Activated CD4-positive, alpha-beta T cell treated with anti-CD3 and anti-CD28 coated beads for 1 hour (primary cell): Measurements from ENCODE around the gene GALNT17.

ENCODE experiments used
- DNase-seq: peaks from one replicate; pipeline ENCODE4 v3.0.0-alpha.2; 2020

Gene GALNT17

DNA sequence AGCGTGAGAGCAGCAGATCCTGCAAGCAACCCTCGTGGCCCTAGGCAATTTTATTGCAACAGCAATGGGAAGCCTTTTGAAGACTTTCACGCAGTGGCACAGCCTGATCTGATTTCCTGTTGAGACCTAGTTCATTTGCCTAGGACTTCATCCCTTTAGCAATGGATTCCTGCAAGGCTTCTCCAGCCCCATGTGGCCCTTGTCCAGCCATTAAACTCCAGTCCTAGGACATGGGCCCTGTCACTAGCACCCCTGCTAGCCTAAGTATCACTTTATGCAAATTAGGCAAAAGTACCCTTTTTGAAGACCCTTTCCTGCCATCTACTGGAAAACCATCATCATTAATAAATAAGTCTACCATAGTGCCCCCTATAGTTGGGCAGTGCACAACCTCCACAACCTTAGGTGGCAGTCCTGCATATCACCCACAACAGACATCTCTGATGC lies 379.4 kb downstream of the GALNT17 start:
- DNase-seq, result no peak

DNA sequence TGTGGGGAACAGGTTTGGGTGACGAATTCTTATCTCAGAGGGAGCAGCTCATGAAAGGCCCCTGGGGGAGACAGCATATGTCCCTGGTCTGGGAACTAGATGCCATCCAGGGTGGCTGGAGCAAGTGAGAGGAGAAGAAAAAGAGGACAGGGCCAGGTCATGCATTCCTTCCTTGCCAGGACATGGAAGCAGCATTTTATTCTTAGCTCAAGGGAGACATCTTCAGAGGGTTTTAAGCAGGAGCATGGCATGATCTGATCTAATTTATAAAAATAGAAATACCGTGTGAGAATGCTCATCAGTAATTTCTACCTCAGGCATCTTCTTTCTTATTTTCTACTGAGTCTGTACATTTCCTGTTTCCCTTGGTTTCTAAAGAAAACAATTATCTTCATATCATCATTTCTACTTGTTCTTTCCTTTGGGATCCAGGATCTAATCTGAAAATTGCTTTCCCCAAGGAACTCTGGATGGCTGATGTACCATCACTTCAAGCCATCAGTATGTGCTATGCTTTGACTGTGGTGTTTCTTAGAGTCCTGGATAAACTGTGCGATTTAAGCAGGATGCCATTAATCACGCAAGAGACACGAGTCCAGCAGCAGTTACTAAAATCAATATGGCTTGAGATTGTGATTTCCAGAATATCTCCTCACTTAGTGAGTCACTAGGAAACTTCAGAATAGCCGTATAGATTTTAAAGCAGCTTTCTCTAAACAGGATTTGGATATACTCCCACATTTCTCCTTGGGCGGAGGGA lies 386.2 kb downstream of the GALNT17 start:
- DNase-seq, result no peak

DNA sequence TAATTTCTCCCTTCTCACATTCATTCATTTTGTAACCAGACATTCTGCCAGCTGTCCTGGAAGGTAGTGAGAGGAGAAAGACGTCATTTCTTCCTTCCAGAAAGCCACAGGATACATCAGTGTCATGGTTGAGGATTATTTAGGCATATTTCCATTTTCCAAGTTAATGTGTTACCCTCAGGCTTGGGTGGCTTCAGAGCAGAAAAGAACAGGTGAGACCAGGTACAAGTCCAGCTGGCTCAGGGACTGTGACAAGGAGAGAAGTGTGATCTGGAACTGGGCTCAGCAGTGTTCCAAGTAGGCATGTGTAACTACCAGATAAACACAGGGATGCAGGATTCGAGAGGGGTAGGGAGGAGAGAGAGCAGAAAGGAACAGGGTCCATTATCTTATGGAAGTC lies 386.9 kb downstream of the GALNT17 start:
- no peak for DNase-seq

DNA sequence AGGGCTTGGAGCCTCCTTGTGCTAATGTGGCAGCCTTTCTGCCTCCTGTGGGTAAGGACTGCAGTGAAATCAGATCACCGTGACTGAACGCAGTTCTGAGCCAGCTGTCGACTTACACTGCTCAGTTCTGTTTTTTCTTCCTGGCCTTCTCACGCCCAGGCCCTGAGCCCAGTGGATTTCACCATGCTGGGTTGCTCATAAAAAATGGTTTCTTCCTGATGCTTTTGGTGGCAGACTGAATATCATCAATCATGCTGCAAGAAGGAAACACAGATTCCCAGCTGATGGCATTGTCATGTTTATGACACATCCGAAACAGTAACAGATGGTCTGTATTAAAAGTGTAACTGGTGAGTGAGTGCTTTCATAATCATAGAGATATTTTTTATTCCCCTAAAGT lies 389.6 kb downstream of the GALNT17 start:
- no peak for DNase-seq

- no peak for DNase-seq
These were observed 394.2 kb downstream of the GALNT17 start for GRCh38 chr7:71526106-71526505.

DNA sequence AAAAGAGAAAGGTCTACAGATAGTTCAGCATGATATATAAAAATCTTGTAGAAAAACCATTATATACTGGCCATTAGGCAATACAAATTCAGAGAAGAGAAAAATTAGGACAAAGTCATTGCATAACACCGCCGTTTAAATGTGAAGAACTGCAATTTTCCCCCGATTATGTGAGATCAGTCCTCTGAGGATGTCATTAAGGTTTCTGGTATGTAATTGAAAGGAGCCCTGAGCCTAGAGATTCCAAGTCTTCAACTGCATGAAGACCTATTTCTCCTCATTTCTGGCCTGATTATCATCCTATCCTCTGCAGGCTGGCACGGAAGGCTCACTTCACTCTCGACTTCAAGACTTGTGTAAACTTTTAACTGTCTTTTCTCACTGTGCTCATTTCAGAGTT lies 395.3 kb downstream of the GALNT17 start:
- no peak for DNase-seq

GRCh38 chr7:71535616-71536015 lies 403.7 kb downstream of the GALNT17 start:
- no peak for DNase-seq

- no peak for DNase-seq
These were observed 406.3 kb downstream of the GALNT17 start for GRCh38 chr7:71538210-71538609.

DNA sequence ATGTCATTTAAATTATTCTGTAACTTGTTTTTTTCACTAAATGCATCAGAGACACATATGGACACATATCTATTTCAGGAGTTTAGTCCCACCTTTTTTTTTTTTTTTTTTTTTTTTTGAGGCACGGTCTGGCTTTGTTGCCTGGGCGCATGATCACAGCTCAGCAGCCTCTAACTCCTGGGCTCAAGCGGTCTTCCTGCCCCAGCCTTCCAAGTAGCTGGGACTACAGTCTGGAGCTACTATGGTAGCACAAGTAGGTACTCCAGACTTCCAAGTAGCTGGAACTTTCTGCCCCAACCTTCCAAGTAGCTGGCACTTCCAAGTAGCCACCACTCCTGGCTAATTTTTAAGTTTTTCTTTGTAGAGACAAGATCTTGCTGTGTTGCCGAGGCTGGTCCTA lies 407.7 kb downstream of the GALNT17 start:
- DNase-seq, result no peak

DNA sequence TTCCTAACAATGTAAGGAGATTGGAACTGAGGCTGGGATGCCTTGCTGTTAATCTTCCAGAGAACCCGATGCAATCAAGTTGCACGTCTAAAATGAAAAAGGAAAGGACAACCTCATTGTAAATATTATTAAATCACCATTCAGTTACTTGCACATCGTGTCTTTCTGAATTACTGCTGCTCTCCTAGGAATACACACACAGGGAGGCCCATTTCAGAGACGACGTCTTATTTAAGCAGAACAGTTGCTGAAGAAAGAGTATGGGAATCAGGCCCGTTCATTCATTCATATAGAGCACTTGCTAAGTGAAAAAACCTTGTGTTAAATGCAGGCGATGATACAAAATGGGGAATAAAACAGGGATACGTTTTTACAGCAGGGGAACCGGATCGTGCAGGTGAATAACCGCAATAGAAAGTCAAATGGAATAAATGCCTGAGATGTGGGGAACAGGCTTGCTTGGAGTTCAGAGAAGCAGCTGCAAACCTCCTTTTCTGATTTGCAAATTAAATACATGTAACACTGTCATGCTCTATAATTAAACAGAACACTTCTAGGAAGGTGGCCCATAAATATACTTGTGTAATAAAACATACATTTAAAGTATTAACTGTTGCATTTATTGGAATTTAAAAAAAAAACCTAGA lies 409.9 kb downstream of the GALNT17 start:
- no peak for DNase-seq

GRCh38 chr7:71543396-71543795 lies 411.5 kb downstream of the GALNT17 start:
- no peak for DNase-seq

DNA sequence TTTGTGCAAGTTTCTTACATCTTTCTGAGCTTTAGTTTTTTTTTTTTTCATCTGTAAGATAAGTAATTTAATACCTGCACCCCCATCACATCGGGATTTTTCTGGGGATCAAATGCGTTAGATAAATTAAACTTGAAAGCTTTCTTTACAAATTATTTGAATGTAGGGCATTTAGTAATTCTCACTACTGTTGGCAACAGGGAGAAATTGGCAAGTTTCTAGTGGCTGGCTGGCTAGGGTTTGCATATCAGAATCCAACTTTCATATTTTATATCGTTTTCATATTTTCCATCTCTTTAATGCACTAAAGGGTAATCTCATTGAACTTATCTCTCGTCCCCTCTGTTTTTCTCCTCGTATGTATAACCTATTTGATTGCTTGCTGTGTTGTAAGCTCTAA lies 412.9 kb downstream of the GALNT17 start:
- no peak for DNase-seq

GRCh38 chr7:71547426-71547825 lies 415.5 kb downstream of the GALNT17 start:
- DNase-seq, result no peak

GRCh38 chr7:71548746-71549145 lies 416.8 kb downstream of the GALNT17 start:
- DNase-seq, result no peak

DNA sequence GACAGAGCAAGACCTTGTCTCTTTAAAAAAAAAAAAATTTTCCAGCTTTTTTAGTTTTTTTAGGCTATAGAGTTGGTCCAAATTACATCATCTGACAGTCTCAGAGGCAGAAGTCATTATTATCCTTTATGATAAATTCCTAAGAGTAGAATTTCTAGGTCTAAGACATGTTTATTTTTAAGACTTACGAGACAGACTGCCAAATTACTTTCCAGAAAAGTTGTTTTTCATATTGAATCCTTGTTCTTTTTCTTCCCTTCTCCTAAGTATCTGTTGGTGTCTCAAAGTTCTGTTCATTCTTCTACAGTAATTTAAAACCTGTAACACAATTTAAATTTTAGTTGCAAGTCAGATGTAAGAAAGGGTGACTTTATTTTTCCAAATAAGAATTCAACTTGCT lies 421.4 kb downstream of the GALNT17 start:
- no peak for DNase-seq

DNA sequence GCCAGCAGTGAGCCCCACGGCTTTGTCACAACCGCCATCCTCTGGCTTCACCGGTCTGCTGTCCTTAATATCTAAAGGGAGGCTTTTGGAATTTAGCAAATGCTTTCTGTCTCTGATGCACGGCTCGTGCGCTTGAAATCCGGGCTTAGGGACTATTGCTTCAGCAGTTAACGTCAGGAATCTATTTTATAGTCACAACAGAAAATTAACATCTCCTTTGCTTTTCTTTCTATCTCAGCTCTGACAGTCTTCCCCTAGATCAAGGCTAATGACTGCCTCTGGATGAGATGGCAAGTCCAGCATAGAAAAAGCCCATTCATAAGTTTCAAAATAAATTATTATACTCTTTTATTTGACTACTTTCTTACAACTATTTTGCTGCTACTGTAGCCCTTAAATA lies 423.8 kb downstream of the GALNT17 start:
- DNase-seq, result no peak

DNA sequence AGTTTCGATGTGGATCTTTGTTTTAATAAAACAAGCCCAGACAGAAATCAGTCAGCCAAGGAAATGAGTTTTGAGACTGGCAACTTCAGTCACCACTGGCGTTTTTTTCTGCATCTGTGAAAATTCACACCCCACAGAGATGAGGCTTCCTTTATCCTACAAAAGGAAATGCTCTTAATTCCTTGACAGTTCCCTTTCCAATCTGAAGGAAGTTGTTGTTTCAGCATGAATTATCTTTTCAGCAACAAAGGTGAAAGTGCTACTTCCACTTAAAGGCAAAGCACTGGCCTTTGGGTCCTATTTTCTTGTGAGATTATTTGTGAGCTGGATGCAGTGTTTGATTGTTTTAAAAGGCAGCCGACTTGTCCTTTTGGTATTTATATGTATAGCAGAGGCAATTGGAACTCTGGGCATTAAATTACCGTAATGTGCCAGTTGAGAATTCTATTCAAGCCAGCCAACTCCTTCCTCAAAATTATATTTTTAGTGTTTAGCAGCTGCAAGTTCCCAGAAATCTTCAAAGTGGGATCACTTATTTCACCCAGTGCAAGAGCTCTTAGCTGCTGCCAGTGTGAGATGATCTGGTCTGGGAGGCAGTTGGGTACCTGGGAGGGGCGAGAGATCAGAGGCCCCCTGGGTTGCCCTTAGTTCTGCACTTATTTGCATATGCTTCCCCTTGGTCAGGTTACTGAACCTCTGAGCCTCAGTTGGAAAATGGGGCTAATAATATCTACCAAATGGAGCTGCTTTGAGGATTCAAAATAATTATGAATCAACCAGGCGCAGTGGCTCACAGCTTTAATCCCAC lies 427.1 kb downstream of the GALNT17 start:
- DNase-seq, result no peak

- DNase-seq, result no peak
These were observed 428.5 kb downstream of the GALNT17 start for GRCh38 chr7:71560354-71560995.

DNA sequence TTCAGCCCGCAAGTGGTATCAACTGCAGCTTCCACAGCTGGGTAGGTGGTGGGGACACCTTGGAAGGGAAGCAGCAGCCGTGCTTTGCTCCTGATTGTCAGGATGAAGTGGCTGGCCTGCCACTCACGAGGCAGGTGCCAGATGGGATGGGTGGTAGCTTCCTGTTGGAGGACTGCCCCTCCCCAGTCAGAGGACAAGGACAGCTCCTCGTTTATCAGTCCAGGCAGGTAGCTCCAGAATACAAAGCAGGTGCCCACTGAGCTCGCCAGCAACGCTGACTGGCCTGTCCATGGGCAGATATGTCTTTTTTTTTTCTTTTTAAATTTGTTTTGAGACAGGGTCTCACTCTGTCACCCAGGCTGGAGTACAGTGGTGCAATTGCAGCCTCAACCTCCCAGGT lies 431.3 kb downstream of the GALNT17 start:
- DNase-seq, result no peak

GRCh38 chr7:71566376-71566775 lies 434.4 kb downstream of the GALNT17 start:
- no peak for DNase-seq

DNA sequence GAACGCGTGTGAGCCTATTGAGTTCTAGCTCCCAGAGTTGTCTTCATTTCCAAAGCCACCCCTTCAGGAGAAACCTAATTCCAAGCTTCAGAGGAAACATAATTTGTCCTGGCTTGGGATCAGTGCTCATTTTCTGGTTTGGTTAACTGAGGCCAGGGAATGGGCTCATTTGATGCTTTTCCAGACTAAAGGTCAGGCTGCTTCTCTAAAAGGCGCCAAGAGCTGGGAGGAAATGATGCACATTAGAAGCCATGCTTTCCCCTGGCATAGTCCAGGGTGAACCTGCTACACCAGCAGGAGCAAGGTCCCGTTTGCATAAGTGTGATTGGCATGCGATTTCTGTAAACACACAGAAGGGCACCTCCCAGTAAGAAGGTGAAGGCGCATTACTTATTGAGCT lies 435.0 kb downstream of the GALNT17 start:
- no peak for DNase-seq

DNA sequence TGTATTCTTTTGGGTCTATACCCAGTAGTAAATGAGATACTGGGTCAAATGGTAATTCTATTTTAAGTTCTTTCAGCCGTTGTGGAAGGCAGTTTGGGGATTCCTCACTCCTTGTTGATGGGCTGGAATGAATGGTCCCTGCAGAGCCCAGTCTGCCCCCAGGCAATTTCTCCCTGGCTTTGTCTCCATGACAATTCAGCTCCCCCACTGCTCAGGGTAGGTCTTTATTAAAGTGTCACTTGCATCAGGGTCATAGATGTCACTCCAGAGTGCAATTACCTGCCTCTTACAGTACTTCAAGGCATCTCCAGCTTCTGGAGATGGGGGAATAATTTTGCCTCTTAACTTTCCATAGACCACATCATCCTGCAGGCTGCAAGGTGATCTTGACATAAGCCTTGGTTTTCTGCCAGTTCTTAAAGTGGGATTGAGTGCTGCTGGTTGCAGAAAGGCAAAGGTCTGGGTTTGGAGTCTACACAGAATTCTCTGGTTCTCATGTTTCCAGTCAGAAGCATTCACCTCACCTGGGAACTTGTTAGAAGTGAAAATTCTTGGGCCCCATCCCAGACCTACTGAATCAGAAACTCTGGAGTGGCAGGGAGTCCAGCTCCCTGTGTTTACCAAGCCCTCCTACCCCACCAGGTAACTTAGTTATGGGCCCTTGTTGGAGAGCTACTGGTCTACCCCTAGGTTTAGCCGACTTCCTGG lies 442.4 kb downstream of the GALNT17 start:
- DNase-seq, result no peak

GRCh38 chr7:71580027-71580426 lies 448.1 kb downstream of the GALNT17 start:
- no peak for DNase-seq
